WTC11 (cell line): ENCODE measurements around the gene DTNA. TPM values are rescaled to one million over a fixed set of nuclear protein-coding genes. Genes with fewer than 3 reads are reported as not detected.

Source experiments
- ATAC-seq: fragments of 200-7000 bp; cut with Tn5 transposase; 2 replicates; pipeline ENCODE4 v1.10.0; 2021; ENCODE audit warnings: mild to moderate bottlenecking, moderate library complexity
- CTCF ChIA-PET: fragments of 300-600 bp; sonication (Branson Sonifier 250); formaldehyde crosslinking; loops from one replicate; lab custom pipeline; 2021; ENCODE audit warnings: antibody characterized with exemption; lab: Charles Lee
- POLR2A ChIA-PET: fragments of 350-600 bp; sonication (Branson Sonifier 250); formaldehyde crosslinking; loops from one replicate; lab custom pipeline; 2021; ENCODE audit warnings: antibody characterized with exemption; lab: Charles Lee
- DNase-seq: peaks from one replicate; pipeline ENCODE4 v3.0.0; 2021; ENCODE audit warnings: low spot score
- H3K27ac Mint-ChIP-seq: 2 replicates; pipeline ENCODE4 v1.8.0; 2021; ENCODE audit warnings: mixed read lengths
- H3K27me3 Mint-ChIP-seq: 2 replicates; pipeline ENCODE4 v1.8.0; 2021; ENCODE audit warnings: low read depth, mild to moderate bottlenecking, moderate library complexity, mixed read lengths
- H3K36me3 Mint-ChIP-seq: 2 replicates; pipeline ENCODE4 v1.8.0; 2021; ENCODE audit warnings: mixed read lengths
- H3K4me1 Mint-ChIP-seq: 2 replicates; pipeline ENCODE4 v1.8.0; 2022; ENCODE audit warnings: mixed read lengths
- H3K4me3 Mint-ChIP-seq: 2 replicates; pipeline ENCODE4 v1.8.0; 2021; ENCODE audit warnings: mild to moderate bottlenecking, moderate library complexity, mixed read lengths
- H3K9me3 Mint-ChIP-seq: 2 replicates; pipeline ENCODE4 v1.8.0; 2021; ENCODE audit warnings: mixed read lengths
- ARID4B ChIP-seq: sonication (generic); formaldehyde crosslinking; IDR thresholded peaks from 2 replicates; pipeline ENCODE4 v1.8.0; 2023; ENCODE audit warnings: missing genetic modification reagents, mild to moderate bottlenecking, borderline replicate concordance
- ATF2 ChIP-seq: sonication (generic); formaldehyde crosslinking; IDR thresholded peaks from 2 replicates; pipeline ENCODE4 v1.8.1; 2022; ENCODE audit warnings: low read depth, missing genetic modification reagents, borderline replicate concordance
- ATF6 ChIP-seq: sonication (generic); formaldehyde crosslinking; IDR thresholded peaks from 2 replicates; pipeline ENCODE4 v1.8.1; 2023; ENCODE audit warnings: mild to moderate bottlenecking, missing genetic modification reagents
- CREB1 ChIP-seq: sonication (generic); formaldehyde crosslinking; IDR thresholded peaks from 2 replicates; pipeline ENCODE4 v1.8.0; 2023; ENCODE audit warnings: mild to moderate bottlenecking, missing genetic modification reagents
- E2F4 ChIP-seq: sonication (generic); formaldehyde crosslinking; IDR thresholded peaks from 2 replicates; pipeline ENCODE4 v1.8.1; 2022; ENCODE audit warnings: low read depth, mild to moderate bottlenecking, moderate library complexity, missing genetic modification reagents, borderline replicate concordance
- FOXP1 ChIP-seq: sonication (generic); formaldehyde crosslinking; IDR thresholded peaks from 2 replicates; pipeline ENCODE4 v1.8.0; 2022; ENCODE audit warnings: missing genetic modification reagents, mild to moderate bottlenecking, moderate library complexity, borderline replicate concordance
- MAX ChIP-seq: sonication (generic); formaldehyde crosslinking; IDR thresholded peaks from 2 replicates; pipeline ENCODE4 v1.8.0; 2022; ENCODE audit warnings: mild to moderate bottlenecking, missing genetic modification reagents
- NR1H2 ChIP-seq: sonication (generic); formaldehyde crosslinking; IDR thresholded peaks from 2 replicates; pipeline ENCODE4 v1.9.0; 2021; ENCODE audit warnings: mild to moderate bottlenecking, moderate library complexity, missing genetic modification reagents
- RELA ChIP-seq: sonication (generic); formaldehyde crosslinking; IDR thresholded peaks from 2 replicates; pipeline ENCODE4 v1.8.1; 2022; ENCODE audit warnings: missing genetic modification reagents, mild to moderate bottlenecking, borderline replicate concordance
- RORB ChIP-seq: fragments of 250-450 bp; sonication (Bioruptor Pico); IDR thresholded peaks from 2 replicates; pipeline ENCODE4 v1.9.0; 2021; ENCODE audit warnings: mild to moderate bottlenecking
- SOX15 ChIP-seq: fragments of 250-450 bp; sonication (Bioruptor Pico); IDR thresholded peaks from 2 replicates; pipeline ENCODE4 v1.9.0; 2021; ENCODE audit warnings: mild to moderate bottlenecking
- STAT6 ChIP-seq: sonication (generic); formaldehyde crosslinking; conservative IDR thresholded peaks from 2 replicates; pipeline ENCODE4 v1.8.1; 2023; ENCODE audit warnings: mild to moderate bottlenecking, low read depth, missing genetic modification reagents, moderate library complexity
- TEAD4 ChIP-seq: sonication (generic); formaldehyde crosslinking; IDR thresholded peaks from 2 replicates; pipeline ENCODE4 v1.8.0; 2022; ENCODE audit warnings: mild to moderate bottlenecking, missing genetic modification reagents
- ZNF219 ChIP-seq: sonication (generic); formaldehyde crosslinking; IDR thresholded peaks from 2 replicates; pipeline ENCODE4 v1.8.0; 2023; ENCODE audit warnings: missing genetic modification reagents, mild to moderate bottlenecking, borderline replicate concordance
- ZNF263 ChIP-seq: sonication (generic); formaldehyde crosslinking; IDR thresholded peaks from 2 replicates; pipeline ENCODE4 v1.8.1; 2022; ENCODE audit warnings: low read depth, mild to moderate bottlenecking, moderate library complexity, missing genetic modification reagents
- ZNF396 ChIP-seq: fragments of 250-450 bp; sonication (Bioruptor Pico); IDR thresholded peaks from 2 replicates; pipeline ENCODE4 v1.8.0; 2021; ENCODE audit warnings: mild to moderate bottlenecking, moderate library complexity, borderline replicate concordance
- ZNF423 ChIP-seq: fragments of 250-450 bp; sonication (Bioruptor Pico); IDR thresholded peaks from 2 replicates; pipeline ENCODE4 v2.1.2; 2022; ENCODE audit warnings: mild to moderate bottlenecking, moderate library complexity
- ZNF671 ChIP-seq: fragments of 250-450 bp; sonication (Bioruptor Pico); IDR thresholded peaks from 2 replicates; pipeline ENCODE4 v1.8.0; 2021; ENCODE audit warnings: mild to moderate bottlenecking
- total RNA-seq: library from RNA; stranded (reverse); gene quantifications from 3 replicates; pipeline ENCODE4 v1.2.3, GENCODE V29; 2021

The DTNA gene
- total RNA-seq, 1 experiment from 2014 or later, result 16.1 TPM

- no peaks in the 10 kb centered on the region; the same call in 1 of the 2 replicates for H3K36me3 Mint-ChIP-seq
- no peak overlapping the region for H3K27ac Mint-ChIP-seq
- DNase-seq (no peak), ATAC-seq (no peak)
- no peak overlapping the region for H3K4me3 Mint-ChIP-seq
- ChIA-PET POLR2A (interaction anchor here (0.6 kb wide), 1 partner anchor 27 kb away, joined by 5 read pairs; no protein-coding TSS in a partner anchor), CTCF (interaction anchor here (0.9 to 1.8 kb wide), 3 partner anchors 29 to 119 kb away, joined by 3 to 4 read pairs (median 3); no protein-coding TSS in a partner anchor)
- H3K9me3 Mint-ChIP-seq, result peaks cover 10% of the 10 kb centered on the region
- TF ChIP-seq ZNF671 (CRISPR knock-in tag) (0 out of 2 replicates have a peak, but pooled peaks have one; percentile 41), ATF6 (CRISPR knock-in tag) (no peak)
- H3K27me3 Mint-ChIP-seq, result no peaks in the 10 kb centered on the region
- peaks cover 3% of the 10 kb centered on the region for H3K4me1 Mint-ChIP-seq
These were observed 70.8 kb downstream of the DTNA start for GRCh38 chr18:34780856-34781255.

- Mint-ChIP-seq H3K27me3 (no peaks in the 10 kb centered on the region), H3K4me3 (no peak overlapping the region), H3K9me3 (no peaks in the 10 kb centered on the region), H3K4me1 (peaks cover 19% of the 10 kb centered on the region), H3K36me3 (no peaks in the 10 kb centered on the region), H3K27ac (no peak overlapping the region)
- TF ChIP-seq RELA (CRISPR knock-in tag) (no peak), E2F4 (CRISPR knock-in tag) (no peak), RORB (no peak), ZNF263 (CRISPR knock-in tag) (no peak), ATF6 (CRISPR knock-in tag) (no peak), MAX (CRISPR knock-in tag) (no peak), SOX15 (CRISPR knock-in tag) (no peak), ARID4B (CRISPR knock-in tag) (no peak), ZNF423 (CRISPR knock-in tag) (no peak), ATF2 (CRISPR knock-in tag) (no peak), ZNF219 (no peak), NR1H2 (CRISPR knock-in tag) (no peak), STAT6 (CRISPR knock-in tag) (no peak), CREB1 (CRISPR knock-in tag) (no peak), FOXP1 (no peak), ZNF396 (CRISPR knock-in tag) (no peak), TEAD4 (CRISPR knock-in tag) (no peak)
- ATAC-seq (no peak), DNase-seq (no peak)
- ChIA-PET CTCF (interaction anchor here (1.6 kb wide), 1 partner anchor 122 kb away, joined by 11 read pairs; no protein-coding TSS in a partner anchor), POLR2A (no interaction called here)
These were observed 73.4 kb downstream of the DTNA start for GRCh38 chr18:34783501-34783900.
